Measurements from ENCODE around the gene DNAJC6.

DNA sequence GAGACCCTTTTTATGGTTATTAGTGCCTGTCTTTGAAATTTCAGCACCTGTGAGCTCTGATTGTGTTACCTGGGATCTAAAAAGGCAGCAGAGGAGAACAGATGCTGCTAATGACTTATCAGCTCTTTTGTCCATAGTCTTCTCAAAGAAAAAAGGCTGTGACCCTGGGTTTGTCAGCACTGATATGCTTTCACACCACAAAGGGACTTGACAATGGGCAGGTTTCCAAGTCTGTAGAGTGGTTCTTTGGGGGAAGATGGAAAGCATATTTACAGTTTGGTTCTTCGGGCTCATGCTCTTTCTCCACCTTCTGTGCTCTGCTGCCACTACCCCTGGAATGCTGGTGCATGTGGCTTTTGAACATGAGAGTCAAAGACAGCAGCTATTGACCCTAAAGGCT is 32.0 kb downstream of the DNAJC6 start:
- TF ChIP-seq EZH2phosphoT487 (IDR thresholded peaks at IDR 0.05) (no peak), EZH2 (IDR thresholded peaks at IDR 0.05) (no peak)

Data from neural progenitor cell (in vitro differentiated cells).